Measurements from ENCODE around the gene HMGXB3.

HMGXB3 gene, protein sequence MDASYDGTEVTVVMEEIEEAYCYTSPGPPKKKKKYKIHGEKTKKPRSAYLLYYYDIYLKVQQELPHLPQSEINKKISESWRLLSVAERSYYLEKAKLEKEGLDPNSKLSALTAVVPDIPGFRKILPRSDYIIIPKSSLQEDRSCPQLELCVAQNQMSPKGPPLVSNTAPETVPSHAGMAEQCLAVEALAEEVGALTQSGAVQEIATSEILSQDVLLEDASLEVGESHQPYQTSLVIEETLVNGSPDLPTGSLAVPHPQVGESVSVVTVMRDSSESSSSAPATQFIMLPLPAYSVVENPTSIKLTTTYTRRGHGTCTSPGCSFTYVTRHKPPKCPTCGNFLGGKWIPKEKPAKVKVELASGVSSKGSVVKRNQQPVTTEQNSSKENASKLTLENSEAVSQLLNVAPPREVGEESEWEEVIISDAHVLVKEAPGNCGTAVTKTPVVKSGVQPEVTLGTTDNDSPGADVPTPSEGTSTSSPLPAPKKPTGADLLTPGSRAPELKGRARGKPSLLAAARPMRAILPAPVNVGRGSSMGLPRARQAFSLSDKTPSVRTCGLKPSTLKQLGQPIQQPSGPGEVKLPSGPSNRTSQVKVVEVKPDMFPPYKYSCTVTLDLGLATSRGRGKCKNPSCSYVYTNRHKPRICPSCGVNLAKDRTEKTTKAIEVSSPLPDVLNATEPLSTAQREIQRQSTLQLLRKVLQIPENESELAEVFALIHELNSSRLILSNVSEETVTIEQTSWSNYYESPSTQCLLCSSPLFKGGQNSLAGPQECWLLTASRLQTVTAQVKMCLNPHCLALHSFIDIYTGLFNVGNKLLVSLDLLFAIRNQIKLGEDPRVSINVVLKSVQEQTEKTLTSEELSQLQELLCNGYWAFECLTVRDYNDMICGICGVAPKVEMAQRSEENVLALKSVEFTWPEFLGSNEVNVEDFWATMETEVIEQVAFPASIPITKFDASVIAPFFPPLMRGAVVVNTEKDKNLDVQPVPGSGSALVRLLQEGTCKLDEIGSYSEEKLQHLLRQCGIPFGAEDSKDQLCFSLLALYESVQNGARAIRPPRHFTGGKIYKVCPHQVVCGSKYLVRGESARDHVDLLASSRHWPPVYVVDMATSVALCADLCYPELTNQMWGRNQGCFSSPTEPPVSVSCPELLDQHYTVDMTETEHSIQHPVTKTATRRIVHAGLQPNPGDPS (N-terminal part only)

DNA sequence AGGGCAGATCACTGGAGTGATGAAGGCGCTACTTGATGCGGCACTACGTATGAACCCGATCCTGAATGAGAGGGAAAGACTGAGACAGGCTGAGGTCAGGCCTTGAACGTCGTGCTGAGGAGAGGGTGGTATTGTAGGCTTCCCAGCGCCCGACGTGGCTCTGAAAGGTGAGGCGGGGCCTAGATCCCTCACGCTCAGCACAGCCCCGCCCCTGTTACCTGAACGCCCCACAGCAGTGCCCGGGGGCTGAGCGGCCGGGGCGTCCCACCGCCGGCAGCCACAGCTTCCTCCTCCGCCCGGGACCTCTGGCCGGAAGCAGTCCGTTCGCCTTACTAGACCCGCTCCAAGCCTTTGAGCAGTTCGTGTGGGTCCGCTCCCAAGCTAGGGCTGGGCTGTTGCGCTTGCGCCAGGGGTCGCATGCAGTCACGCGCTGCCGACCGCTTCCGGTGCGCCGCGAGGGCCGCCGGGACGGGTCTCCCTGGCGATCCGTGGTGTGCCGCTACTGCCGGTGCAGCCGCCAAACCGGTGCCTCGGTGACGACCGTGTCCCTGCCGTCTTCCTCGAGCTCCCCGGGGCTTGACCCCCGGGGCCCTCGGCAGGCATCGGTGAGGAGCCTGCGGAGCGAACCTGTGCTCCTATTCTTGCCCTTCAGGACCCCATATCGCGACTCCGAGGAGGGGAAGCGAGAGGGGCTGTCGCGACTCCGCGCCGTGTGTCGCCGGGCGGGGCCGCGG, at the start of gene HMGXB3, which contains the start of gene TIGD6:
HMGXB3 (plus strand) TSS at position 484 of the 734 bp plus-strand sequence. CDS start 4,114 bp downstream, outside the sequence.
TIGD6 (minus strand) TSS at position 399 of the 734 bp plus-strand sequence. CDS start 4,306 bp downstream, outside the sequence.
- peak; percentile 42 to 46 for DNase-seq

DNA sequence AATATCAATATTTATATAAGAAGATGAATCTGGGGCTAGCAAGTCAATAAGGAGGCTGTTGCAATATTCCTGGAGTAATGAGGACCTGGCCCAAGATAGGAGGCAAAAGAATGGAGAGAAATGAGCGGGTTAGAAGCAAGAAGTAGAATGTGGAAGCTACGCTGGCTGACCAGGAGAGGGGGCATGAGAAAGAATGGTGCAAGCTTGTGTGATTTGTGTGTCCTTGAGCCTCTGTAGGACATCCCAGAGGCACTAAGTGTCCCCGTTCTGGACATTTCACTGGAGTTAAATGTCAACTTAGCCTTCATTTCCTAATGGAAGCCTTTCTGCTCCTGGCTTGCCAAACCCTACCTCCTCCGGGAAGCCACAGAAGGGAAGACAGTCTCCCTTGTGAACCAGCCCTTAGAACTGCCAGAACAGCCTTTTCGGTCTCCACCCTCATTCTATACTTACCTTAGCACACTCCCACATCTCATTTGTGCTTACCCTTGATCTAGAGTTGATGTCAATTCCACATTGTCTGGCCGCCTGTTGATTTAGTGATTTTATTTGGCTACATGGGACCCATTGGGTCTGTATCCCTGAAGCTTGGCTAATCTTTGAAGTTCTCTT, 49.3 kb upstream of the HMGXB3 start:
- no peak for DNase-seq

DNA sequence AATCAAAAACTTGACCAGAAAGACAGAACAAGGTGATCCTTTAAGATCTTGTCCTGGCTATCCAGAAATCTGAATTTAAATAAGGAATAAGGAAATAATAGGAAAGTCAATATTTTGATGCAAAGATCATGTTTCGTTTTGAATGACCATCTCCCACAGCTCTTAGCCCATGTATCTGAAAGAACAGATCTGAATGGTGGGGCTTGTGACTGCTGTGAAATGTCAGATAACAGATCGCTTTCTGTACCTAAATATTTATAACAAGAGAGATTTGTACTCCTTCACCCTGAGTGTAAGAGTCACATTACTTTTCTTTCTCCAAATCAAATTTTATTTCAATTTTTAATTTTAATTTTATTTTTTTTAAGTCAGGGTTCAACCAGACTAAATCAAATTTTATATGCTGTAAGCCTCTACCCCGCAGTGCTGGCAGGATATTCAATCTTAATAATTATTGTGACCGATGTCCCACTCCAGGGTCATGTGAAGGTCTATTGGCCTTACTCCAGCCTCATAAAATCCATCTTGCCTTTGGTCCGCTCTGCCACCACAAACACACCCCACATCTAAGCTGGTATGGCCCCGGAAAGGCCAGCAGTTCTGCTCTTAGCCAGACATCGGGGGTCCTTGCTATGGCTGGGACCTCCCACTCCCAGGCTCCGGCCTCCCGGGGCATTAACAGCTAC, 47.0 kb upstream of the HMGXB3 start:
- no peak for DNase-seq

DNA sequence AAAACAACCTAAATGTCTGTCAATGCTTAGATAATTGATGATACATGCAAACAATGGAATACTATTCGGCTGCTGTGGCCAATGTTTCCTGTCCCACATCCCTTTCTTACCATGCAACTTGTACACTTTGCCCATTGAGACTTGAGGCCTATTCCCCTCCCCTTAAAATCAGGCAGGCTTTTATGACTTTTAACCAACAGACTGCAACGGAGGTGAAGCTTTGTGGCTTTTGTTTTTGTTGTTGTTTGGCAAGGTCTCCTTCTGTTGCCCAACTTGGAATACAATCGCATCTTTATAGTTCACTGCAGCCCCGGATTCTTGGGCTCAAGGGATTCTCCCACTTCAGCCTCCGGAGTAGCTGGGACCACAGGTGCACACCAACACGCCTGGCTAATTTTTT, 45.7 kb upstream of the HMGXB3 start:
- no peak for DNase-seq

DNA sequence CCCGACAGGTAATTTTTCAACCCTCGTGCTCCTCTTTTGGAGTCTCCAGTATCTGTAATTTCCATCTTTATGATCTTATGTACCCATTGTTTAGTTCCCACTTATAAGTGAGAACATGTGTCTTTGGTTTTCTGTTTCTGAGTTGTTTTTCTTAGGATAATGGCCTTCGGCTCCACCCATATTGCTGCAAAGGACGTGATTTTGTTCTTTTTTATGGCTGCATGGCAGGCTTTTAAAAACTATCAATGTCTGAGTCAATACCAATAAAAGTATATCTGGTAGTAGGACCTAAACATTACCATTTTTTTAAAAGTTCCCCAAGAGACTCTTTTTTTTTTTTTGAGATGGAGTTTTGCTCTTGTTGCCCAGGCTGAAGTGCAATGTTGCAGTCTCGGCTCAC, 43.9 kb upstream of the HMGXB3 start:
- DNase-seq = no peak

DNA sequence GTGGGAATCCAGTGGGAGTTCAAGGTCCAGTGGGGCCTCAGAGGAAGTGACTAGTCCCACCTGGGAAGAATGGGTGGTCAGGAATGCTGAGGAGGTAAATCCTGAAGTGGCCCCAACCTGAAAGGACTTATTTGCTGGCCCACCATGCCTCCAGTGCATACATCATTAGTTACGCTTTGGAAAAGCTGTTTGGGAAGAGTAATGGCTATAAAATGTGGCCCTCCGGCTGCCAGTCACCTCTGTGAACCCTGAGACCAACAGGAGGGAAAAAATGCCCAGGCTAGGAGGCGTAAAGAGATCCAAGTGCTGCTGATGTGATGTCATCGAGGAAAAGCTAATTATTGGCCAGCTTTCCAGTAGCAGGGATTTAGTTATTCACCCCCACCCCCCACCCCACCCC, 42.7 kb upstream of the HMGXB3 start:
- DNase-seq = no peak

DNA sequence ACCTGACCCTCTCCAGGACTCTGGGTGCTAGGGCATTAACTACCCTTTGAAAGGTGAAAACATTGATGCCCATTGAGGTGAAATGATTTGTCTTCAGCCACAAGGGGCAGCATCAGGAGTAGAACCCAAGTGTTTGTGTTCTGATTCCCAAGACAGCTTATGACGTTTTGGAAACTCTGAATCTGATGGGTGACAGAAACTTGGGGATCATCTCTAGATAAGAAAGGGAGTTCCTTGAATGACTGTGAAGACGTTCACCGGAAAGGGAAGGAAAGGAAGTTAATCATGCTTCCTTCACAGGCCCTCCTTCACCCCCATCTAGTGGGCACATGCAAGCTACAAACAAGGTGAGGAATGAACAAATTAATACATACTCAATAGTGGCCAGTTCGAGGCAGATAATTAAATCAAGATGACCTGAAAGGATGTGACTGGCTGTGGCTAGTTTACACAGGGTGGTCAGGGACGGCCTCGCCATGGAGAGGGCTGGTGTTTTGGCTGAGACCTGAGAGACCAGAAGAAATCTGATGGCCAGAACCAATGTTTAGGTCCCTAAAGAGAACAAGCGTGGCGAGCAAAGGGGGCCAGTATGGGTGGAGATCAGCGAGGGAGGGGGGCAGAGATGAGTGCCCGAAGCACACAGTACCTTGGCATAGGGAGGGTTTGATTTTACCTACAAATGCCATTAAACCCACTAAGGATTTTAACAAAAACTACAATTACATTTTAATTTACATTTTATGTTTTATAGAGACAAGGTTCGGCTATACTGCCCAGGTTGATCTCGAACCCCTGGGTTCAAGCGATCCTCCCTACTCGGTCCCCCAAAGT, 40.9 kb upstream of the HMGXB3 start:
- DNase-seq = no peak

DNA sequence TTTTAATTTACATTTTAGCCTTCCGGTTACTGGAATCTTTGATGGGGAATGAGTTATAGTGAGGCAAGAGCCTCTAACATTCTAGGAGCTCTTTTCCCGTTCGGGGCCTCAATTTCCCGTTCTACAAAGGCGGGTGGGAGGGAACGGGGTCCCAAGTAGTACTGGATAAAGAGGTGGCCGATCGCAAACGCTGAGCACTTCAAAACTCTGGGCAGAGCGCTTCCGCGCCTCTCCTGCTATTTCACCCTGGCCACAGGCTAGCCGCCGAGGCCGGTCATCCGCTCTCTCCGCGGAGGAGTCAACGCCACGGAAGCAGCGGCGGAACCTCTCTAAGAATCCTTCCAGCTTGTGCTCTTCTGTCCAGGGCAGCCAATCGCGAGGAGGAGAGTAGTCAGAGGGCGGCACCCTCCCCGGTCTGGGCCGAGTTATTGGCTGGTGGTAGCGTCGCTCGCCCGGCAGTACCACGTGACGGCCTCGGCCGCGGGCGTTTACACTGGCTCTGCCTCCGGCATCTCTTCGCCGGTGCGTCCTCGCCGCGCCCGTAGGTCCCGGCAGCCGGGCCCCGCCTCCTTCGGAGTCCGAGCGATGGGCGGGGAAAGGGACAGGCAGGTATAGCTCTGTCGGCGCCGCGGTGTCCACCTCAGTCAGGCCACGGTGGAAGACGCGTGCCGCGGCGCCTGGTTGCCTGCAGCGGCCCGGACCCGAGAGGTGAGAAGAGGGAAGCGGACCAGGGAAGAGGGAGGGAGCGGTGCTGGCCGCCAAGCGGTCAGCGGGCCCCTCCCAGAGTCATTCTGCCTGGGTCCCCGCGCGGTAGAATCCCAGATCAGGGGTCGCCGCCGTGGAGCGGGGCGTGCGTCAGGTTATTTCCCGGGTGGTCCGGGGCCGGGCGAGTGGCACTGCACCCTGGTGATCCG, 40.0 kb upstream of the HMGXB3 start, which contains the start of gene SLC26A2:
SLC26A2 (plus strand) TSS at position 487 of the 914 bp plus-strand sequence. CDS start 16,895 bp downstream, outside the sequence.
- peak; percentile 95 to 97 for DNase-seq

DNA sequence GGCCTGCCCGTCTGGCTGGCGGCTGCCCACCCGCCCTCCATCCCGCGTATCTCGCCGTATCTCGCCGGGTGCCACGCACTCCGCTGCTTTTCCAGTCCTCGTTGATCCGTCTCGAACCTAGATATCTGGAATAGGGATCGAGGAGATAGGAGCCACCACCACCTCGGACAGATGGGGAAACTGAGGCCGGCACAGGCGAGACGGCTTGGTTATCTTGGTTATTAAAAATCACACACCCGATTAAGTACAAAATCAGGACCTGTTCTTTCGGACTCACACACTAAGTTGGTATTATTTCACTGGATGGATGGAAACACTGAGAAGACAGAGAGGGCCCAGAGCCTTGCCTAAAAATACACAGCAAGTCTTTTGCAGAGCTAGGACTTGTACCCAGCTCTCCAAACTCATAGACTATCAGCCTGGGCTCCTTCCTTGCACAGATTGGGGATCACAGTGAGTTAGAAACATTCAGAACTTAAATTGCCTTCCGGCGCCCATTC, 39.3 kb upstream of the HMGXB3 start:
- no peak for DNase-seq

DNA sequence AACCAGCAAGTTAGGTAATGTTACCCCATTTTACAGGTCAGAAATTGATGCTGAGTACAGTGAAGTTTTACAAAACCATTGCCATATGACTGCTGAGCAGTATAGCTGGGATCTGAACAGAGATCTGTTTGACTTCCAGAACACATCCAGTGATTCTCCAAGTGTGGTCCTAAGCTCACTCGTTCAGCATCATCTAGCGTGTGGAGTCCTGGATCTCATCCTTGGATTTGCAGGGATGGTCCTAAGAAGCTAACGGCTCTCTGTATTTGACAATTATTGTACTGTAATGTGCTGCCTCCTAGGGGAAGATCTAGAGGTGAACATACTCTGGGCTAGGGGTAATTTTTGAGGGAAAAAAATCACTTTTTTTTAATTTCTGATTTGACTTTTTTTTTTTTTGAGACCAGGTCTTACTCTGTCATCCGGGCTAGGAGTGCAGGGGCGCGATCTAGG, 38.6 kb upstream of the HMGXB3 start:
- peak in 1 of 2 experiments; percentile 33 for DNase-seq

DNA sequence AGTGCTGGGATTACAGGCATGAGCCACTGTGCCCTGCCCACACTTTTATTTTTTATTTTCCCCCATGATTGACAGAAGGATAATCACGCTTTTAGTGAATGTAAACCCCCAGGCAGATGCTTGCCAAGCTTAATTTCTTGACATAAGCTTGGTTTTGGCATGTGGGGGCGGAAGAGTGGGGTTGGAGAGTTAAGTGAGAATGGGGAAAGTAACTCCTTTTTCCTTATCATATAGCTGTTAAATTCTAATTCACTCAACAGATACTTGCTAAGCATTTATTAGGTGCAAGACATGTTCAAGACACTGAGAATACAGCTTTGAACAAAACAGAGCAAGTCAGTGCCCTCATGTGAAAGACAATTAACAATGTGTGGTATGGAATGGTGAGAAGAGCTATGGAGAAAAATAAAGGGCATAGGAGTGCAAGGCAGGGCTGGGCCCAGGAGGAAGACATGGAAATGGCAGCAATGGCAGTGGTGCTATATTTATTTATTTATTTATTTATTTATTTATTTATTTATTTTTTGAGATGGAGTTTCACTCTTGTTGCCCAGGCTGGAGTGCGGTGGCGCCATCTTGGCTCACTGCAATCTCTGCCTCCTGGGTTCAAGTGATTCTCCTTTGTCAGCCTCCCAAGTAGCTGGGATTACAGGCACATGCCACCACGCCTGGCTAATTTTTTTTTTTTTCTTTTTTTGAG, 37.8 kb upstream of the HMGXB3 start:
- DNase-seq = no peak

DNA sequence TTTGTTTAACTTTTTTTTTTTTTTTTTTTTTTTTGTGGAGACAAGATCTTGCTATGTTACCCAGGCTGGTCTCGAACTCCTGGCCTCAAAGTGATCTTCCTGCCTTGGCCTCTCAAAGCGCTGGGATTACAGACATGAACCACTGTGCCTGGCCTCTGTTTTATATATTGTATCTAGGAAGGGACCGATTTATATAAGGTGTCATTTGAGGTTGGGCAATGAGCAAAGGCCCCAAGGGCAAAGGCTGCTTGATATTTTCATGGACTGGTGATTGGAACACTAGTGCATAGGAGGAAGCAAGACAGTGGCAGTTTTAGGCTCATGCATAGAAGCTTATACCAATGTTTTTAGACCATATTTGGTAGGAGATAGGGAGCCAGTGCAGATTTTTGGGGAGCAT, 36.8 kb upstream of the HMGXB3 start:
- DNase-seq = no peak

DNA sequence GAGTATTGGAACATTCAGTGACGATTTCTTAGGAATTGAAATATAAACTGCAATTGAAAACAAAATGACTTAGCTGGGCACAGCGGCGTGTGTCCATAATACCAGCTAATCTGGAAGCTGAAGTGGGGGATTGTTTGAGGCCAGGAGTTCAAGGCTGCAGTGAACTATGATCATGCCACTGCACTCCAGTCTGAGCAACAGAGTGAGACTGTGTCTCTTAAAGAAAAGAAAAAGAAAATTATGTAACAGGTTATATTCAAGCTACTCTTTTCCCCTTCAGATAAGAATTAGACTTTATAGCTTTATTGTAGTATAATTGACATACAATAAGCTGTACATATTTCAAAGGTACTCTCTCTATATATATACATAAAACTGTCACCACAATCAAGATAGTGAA, 33.6 kb upstream of the HMGXB3 start:
- no peak for DNase-seq

DNA sequence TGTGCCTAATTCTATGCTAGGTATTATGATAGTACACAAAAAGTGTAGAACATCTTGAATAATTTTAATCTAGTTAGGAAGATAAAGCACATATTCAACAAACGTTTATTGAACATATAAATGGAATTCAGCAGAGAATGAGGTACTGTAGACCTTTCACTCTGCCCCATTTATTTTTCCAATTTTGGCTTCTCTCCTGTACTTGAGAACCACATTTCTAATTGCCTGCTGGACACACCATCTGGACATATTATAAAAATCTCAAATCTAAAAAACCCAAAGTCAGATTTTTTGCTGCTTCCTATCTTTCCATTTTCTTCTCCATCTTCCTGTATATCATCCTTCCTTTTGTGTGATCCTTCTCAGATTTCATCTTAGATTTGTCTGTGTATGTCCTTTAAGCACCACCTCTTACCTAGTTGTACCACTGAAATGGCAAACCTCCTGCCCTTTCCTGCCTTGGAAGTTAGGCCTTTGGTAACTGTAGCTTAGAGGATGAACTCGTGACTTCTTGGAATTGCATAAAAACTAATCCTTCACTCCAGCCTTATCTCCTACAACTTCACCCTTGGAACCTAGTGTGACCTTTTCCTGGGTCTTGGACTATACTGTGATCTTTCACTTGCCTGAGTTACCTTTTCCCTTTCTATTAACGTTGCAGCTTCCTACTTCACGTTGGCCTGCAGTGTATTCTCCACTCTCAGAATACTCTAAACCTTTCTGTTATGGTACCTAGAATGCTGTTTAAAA, 31.2 kb upstream of the HMGXB3 start:
- peak; percentile 18 to 73 for DNase-seq

DNA sequence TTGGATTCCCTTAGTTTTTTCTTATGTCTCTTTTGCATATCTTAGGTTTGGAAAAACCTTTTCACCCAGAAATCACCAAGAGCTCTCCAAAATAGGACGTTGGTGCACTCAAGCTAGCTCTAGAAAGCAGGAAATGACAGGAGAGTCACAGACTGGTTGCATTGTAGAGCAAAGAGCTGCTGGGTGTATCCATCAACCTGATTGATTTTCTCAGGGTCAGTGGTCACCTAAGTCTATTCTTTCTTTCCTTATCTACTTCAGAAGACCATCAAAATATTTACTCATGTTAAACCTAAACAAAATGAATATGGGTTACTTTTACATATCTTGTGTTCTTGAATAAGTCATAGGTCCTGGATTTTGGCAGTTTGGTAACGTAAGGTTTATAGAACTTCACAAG, 25.1 kb upstream of the HMGXB3 start:
- DNase-seq = no peak

DNA sequence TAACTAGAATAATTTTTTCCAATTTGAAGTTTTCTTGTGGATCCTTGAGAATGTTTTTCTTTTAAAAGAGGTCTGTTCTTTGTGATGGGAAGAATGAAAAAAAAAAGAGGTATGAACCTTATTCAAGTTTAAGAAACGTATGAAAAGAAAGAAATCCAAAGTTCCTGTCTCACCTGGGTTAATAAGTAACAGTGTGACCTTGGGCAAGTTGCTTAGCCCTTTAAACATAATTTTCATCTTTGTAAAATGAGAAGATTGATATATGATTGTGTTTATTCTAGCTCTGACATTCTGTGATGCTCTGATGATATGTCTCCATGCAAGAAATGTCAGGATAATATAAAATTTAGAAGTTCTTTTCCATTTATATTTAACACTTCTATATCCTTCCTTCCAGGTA, 20.6 kb upstream of the HMGXB3 start:
- no peak for DNase-seq

DNA sequence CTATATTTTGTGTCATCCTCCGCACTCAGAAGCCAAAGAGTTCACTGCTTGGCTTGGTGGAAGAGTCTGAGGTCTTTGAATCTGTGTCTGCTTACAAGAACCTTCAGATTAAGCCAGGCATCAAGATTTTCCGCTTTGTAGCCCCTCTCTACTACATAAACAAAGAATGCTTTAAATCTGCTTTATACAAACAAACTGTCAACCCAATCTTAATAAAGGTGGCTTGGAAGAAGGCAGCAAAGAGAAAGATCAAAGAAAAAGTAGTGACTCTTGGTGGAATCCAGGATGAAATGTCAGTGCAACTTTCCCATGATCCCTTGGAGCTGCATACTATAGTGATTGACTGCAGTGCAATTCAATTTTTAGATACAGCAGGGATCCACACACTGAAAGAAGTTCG, 19.3 kb upstream of the HMGXB3 start:
- no peak for DNase-seq
